Measurements from ENCODE around the gene PDZD2.
"Not testable (repeated sequence)": the region's sequence is repeated elsewhere in the genome, so short reads cannot be mapped to it uniquely, and the experiment has no call there.

PDZD2 gene

GRCh38 chr5:32057187-32058096 is 418.5 kb downstream of the PDZD2 start:
- no peak for DNase-seq

GRCh38 chr5:32058101-32058500 is 419.2 kb downstream of the PDZD2 start:
- DNase-seq = no peak

GRCh38 chr5:32058997-32059396 is 420.1 kb downstream of the PDZD2 start:
- DNase-seq = no peak

- no peak for DNase-seq
Measured at GRCh38 chr5:32059761-32060530, 421.0 kb downstream of the PDZD2 start.

- no peak for DNase-seq
Measured at GRCh38 chr5:32061236-32061635, 422.3 kb downstream of the PDZD2 start.

GRCh38 chr5:32066448-32066847 is 427.5 kb downstream of the PDZD2 start:
- no peak for DNase-seq

GRCh38 chr5:32067774-32068470 is 429.0 kb downstream of the PDZD2 start:
- no peak for DNase-seq

GRCh38 chr5:32068561-32068960 is 429.6 kb downstream of the PDZD2 start:
- no peak for DNase-seq

- no peak for DNase-seq
Measured at GRCh38 chr5:32069396-32069795, 430.5 kb downstream of the PDZD2 start.

- DNase-seq = no peak
Measured at GRCh38 chr5:32071351-32071944, 432.5 kb downstream of the PDZD2 start.

- no peak for DNase-seq
Measured at GRCh38 chr5:32072054-32072453, 433.1 kb downstream of the PDZD2 start.

- DNase-seq = no peak
Measured at GRCh38 chr5:32074401-32074800, 435.5 kb downstream of the PDZD2 start.

GRCh38 chr5:32076699-32077695 is 438.1 kb downstream of the PDZD2 start:
- DNase-seq = no peak

- not testable (repeated sequence) for DNase-seq
Measured at GRCh38 chr5:32078855-32079254, 439.9 kb downstream of the PDZD2 start.

- not testable (repeated sequence) for DNase-seq
Measured at GRCh38 chr5:32080565-32080964, 441.6 kb downstream of the PDZD2 start.

GRCh38 chr5:32082701-32083100 is 443.8 kb downstream of the PDZD2 start:
- no peak for DNase-seq

GRCh38 chr5:32083981-32084430 is 445.1 kb downstream of the PDZD2 start:
- DNase-seq = no peak

- no peak for DNase-seq
Measured at GRCh38 chr5:32087086-32088082, 448.5 kb downstream of the PDZD2 start.

GRCh38 chr5:32088214-32088613 is 449.3 kb downstream of the PDZD2 start:
- no peak for DNase-seq
